SU-DHL-6 (cell line): ENCODE measurements around the gene PCBP2.

Experiments
- EZH2phosphoT487 ChIP-seq: fragments of 200-600 bp; sonication (generic), shearing (Covaris generic); conservative IDR thresholded peaks from 2 replicates; pipeline ENCODE4 v1.6.1; 2018; ENCODE audit warnings: mild to moderate bottlenecking, antibody characterized with exemption, low read length, moderate library complexity, mixed read lengths
- TF ChIP-seq, protein P1 (sequence below): fragments of 200-600 bp; sonication (generic); IDR thresholded peaks from one replicate; pipeline ENCODE4 v1.5.1; 2017; ENCODE audit warnings: antibody characterized with exemption, mild to moderate bottlenecking, low read length, moderate library complexity; ENCODE audit not compliant: insufficient read depth, poor library complexity, severe bottlenecking

DNA sequence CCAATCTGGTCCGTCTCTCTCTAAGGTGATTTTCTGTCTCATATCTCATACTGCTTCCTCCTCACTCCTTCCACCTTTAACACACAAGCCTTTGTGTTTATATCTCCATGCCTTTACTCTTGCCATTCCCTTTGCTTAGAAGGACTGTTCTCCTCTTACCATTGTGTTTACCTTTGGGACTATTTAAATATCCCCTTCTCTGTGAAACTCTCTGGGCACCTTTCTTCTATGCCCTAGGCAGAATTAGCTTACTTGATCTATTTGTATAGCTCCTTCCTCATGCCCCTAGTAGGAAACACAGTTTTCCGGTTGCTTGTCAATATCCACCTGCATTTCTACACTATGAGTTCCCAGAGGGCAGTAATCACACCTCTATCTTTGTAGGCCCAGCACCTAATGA lies 32.1 kb upstream of the PCBP2 start:
- TF ChIP-seq, protein P1, sequence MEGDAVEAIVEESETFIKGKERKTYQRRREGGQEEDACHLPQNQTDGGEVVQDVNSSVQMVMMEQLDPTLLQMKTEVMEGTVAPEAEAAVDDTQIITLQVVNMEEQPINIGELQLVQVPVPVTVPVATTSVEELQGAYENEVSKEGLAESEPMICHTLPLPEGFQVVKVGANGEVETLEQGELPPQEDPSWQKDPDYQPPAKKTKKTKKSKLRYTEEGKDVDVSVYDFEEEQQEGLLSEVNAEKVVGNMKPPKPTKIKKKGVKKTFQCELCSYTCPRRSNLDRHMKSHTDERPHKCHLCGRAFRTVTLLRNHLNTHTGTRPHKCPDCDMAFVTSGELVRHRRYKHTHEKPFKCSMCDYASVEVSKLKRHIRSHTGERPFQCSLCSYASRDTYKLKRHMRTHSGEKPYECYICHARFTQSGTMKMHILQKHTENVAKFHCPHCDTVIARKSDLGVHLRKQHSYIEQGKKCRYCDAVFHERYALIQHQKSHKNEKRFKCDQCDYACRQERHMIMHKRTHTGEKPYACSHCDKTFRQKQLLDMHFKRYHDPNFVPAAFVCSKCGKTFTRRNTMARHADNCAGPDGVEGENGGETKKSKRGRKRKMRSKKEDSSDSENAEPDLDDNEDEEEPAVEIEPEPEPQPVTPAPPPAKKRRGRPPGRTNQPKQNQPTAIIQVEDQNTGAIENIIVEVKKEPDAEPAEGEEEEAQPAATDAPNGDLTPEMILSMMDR, result no peak
- TF ChIP-seq EZH2phosphoT487, result no peak
